Adipose tissue (tissue), 3 donors: Measurements from ENCODE around the gene TTC28. TPM values are rescaled to one million over a fixed set of nuclear protein-coding genes. Genes with fewer than 3 reads are reported as not detected.
"Not testable (repeated sequence)": the region's sequence is repeated elsewhere in the genome, so short reads cannot be mapped to it uniquely, and the experiment has no call there.

ENCODE experiments used
- H3K27ac ChIP-seq: one replicate; pipeline ENCODE4 v1.5.1; 2013; ENCODE audit warnings: low read depth, low read length
- WGBS, 3 donors: extraction: QIAGEN DNeasy Blood & Tissue Kit; methylation state at CpG; one replicate each; pipeline ENCODE4 v1.1.7; 2013; 5-methylcytosine and 5-hydroxymethylcytosine counted together
- polyA plus RNA-seq, 3 donors: library from polyadenylated mRNA; stranded (reverse); fragments of 200-250 nt; gene quantifications; one replicate each; pipeline ENCODE4 v1.2.3, GENCODE V29; 2013
- donor health status: healthy with polysubstance abuse.
- donor health status: Bipolar disorder and iron deficiency.
- donor health status: healthy.

TTC28 gene
- polyA plus RNA-seq, 3 donors = 2.8 to 10.6 (median 8.3) TPM

GRCh38 chr22:28102151-28102812, 577.4 kb downstream of the TTC28 start:
- WGBS, 3 donors = 80 to 89% (median 87%) methylated on average over 5 of the region's 5 CpGs
- H3K27ac ChIP-seq = no peak overlapping the region

- no peak overlapping the region for H3K27ac ChIP-seq
- 91 to 96% (median 94%) methylated on average over 3 of the region's 3 CpGs for WGBS, 3 donors
Measured at GRCh38 chr22:28097627-28098026, 582.0 kb downstream of the TTC28 start.

- 94 to 96% (median 95%) methylated on average over 5 of the region's 5 CpGs for WGBS, 3 donors
Measured at GRCh38 chr22:28096161-28096560, 583.5 kb downstream of the TTC28 start.

GRCh38 chr22:28095316-28096095, 584.1 kb downstream of the TTC28 start:
- no peak overlapping the region for H3K27ac ChIP-seq
- 92 to 96% (median 95%) methylated on average over 5 of the region's 5 CpGs for WGBS, 3 donors

More at GRCh38 chr22:28096161-28096560, 583.5 kb downstream of the TTC28 start:
- no peak overlapping the region for H3K27ac ChIP-seq

GRCh38 chr22:28094771-28095170, 584.9 kb downstream of the TTC28 start:
- 84 to 93% (median 85%) methylated on average over 7 of the region's 7 CpGs for WGBS, 3 donors
- H3K27ac ChIP-seq = no peak overlapping the region

GRCh38 chr22:28093711-28094110, 585.9 kb downstream of the TTC28 start:
- H3K27ac ChIP-seq = no peak overlapping the region
- WGBS, 3 donors = 96 to 100% (median 97%) methylated on average over 1 of the region's 1 CpG

- 89 to 97% (median 95%) methylated on average over 6 of the region's 6 CpGs for WGBS, 3 donors
- no peak overlapping the region for H3K27ac ChIP-seq
Measured at GRCh38 chr22:28091486-28091885, 588.2 kb downstream of the TTC28 start.

GRCh38 chr22:28089541-28089940, 590.1 kb downstream of the TTC28 start:
- WGBS, 3 donors = 97 to 98% (median 97%) methylated on average over 5 of the region's 5 CpGs
- H3K27ac ChIP-seq = not testable (repeated sequence)

- WGBS, 3 donors = 84 to 93% (median 91%) methylated on average over 3 of the region's 3 CpGs
- no peak overlapping the region for H3K27ac ChIP-seq
Measured at GRCh38 chr22:28077166-28077565, 602.5 kb downstream of the TTC28 start.

- WGBS, 3 donors = 19 to 74% (median 60%) methylated on average over 6 of the region's 6 CpGs
- H3K27ac ChIP-seq = no peak overlapping the region
Measured at GRCh38 chr22:28075358-28075981, 604.2 kb downstream of the TTC28 start.

- no peak overlapping the region for H3K27ac ChIP-seq
- 94 to 100% (median 96%) methylated on average over 4 of the region's 4 CpGs for WGBS, 3 donors
Measured at GRCh38 chr22:28074526-28074925, 605.1 kb downstream of the TTC28 start.

GRCh38 chr22:28072066-28072465, 607.6 kb downstream of the TTC28 start:
- WGBS, 3 donors = 74 to 94% (median 89%) methylated on average over 3 of the region's 3 CpGs
- no peak overlapping the region for H3K27ac ChIP-seq

- H3K27ac ChIP-seq = no peak overlapping the region
- 77 to 92% (median 82%) methylated on average over 2 of the region's 2 CpGs for WGBS, 3 donors
Measured at GRCh38 chr22:28068826-28069225, 610.8 kb downstream of the TTC28 start.

GRCh38 chr22:28064920-28065319, 614.7 kb downstream of the TTC28 start:
- no peak overlapping the region for H3K27ac ChIP-seq
- WGBS, 3 donors = 89 to 95% (median 95%) methylated on average over 2 of the region's 2 CpGs

GRCh38 chr22:28063656-28064055, 616.0 kb downstream of the TTC28 start:
- WGBS, 3 donors = 86 to 96% (median 96%) methylated on average over 5 of the region's 5 CpGs
- no peak overlapping the region for H3K27ac ChIP-seq

GRCh38 chr22:28060594-28060993, 619.0 kb downstream of the TTC28 start:
- 67 to 93% (median 74%) methylated on average over 2 of the region's 2 CpGs for WGBS, 3 donors

GRCh38 chr22:28058036-28058435, 621.6 kb downstream of the TTC28 start:
- WGBS, 3 donors = 88 to 96% (median 94%) methylated on average over 2 of the region's 2 CpGs
- no peak overlapping the region for H3K27ac ChIP-seq

More at GRCh38 chr22:28060594-28060993, 619.0 kb downstream of the TTC28 start:
- not testable (repeated sequence) for H3K27ac ChIP-seq

GRCh38 chr22:28054819-28055208, 624.8 kb downstream of the TTC28 start:
- 96 to 97% (median 97%) methylated on average over 1 of the region's 1 CpG for WGBS, 3 donors
- H3K27ac ChIP-seq = no peak overlapping the region
